GM23338 (cell line): Measurements from ENCODE around the gene CLEC12A. TPM values are rescaled to one million over a fixed set of nuclear protein-coding genes. Genes with fewer than 3 reads are reported as not detected.

ENCODE experiments used
- ATAC-seq: fragments of 200-7000 bp; cut with Tn5 transposase; 3 replicates; pipeline ENCODE4 v1.9.1; 2020
- DNase-seq: peaks from one replicate; pipeline ENCODE4 v3.0.0-alpha.2; 2015; ENCODE audit warnings: low spot score
- H2AFZ ChIP-seq: fragments of 200-600 bp; sonication (generic); 2 replicates; pipeline ENCODE4 v1.8.0; 2016; ENCODE audit warnings: antibody characterized with exemption, mild to moderate bottlenecking, moderate library complexity
- H3F3A ChIP-seq: fragments of 200-600 bp; sonication (generic); replicated peaks from 2 replicates; pipeline ENCODE4 v1.8.0; 2017; ENCODE audit warnings: antibody characterized with exemption, mixed run types, low read depth
- H3K27ac ChIP-seq: fragments of 200-600 bp; sonication (generic); 2 replicates; pipeline ENCODE4 v1.6.1; 2016; ENCODE audit warnings: low read depth
- H3K27me3 ChIP-seq: fragments of 200-600 bp; sonication (generic); 2 replicates; pipeline ENCODE4 v1.8.0; 2016; ENCODE audit warnings: mild to moderate bottlenecking, mixed run types, moderate library complexity; ENCODE audit not compliant: insufficient read depth
- H3K36me3 ChIP-seq: fragments of 200-600 bp; sonication (generic); 2 replicates; pipeline ENCODE4 v1.8.0; 2016; ENCODE audit warnings: mild to moderate bottlenecking; ENCODE audit not compliant: insufficient read depth
- H3K4me1 ChIP-seq: fragments of 200-600 bp; sonication (generic); 2 replicates; pipeline ENCODE4 v1.8.0; 2016; ENCODE audit warnings: mild to moderate bottlenecking, moderate library complexity; ENCODE audit not compliant: insufficient read depth
- H3K4me2 ChIP-seq: fragments of 200-600 bp; sonication (generic); 2 replicates; pipeline ENCODE4 v1.7.1; 2017; ENCODE audit warnings: mixed run types
- H3K4me3 ChIP-seq: fragments of 200-600 bp; sonication (generic); 2 replicates; pipeline ENCODE4 v1.6.1; 2016; ENCODE audit warnings: mixed run types
- H3K79me2 ChIP-seq: fragments of 200-600 bp; sonication (generic); replicated peaks from 2 replicates; pipeline ENCODE4 v1.8.0; 2017; ENCODE audit warnings: mild to moderate bottlenecking; ENCODE audit not compliant: insufficient read depth
- H3K9me2 ChIP-seq: fragments of 200-600 bp; sonication (generic); 2 replicates; pipeline ENCODE4 v1.8.0; 2017; ENCODE audit not compliant: insufficient read depth
- H4K20me1 ChIP-seq: fragments of 200-600 bp; sonication (generic); replicated peaks from 2 replicates; pipeline ENCODE4 v1.8.0; 2017; ENCODE audit warnings: mild to moderate bottlenecking; ENCODE audit not compliant: insufficient read depth
- H3K27ac Mint-ChIP-seq: 2 replicates; pipeline ENCODE4 v1.8.0; 2020; ENCODE audit warnings: inconsistent platforms, mild to moderate bottlenecking, moderate library complexity, mixed read lengths
- H3K27me3 Mint-ChIP-seq: 3 replicates; pipeline ENCODE4 v1.8.0; 2022; ENCODE audit warnings: low read depth, mild to moderate bottlenecking, moderate library complexity, mixed read lengths, inconsistent platforms; ENCODE audit not compliant: insufficient read depth, poor library complexity
- H3K36me3 Mint-ChIP-seq: 3 replicates; pipeline ENCODE4 v1.8.0; 2021; ENCODE audit warnings: low read depth, mild to moderate bottlenecking, inconsistent platforms, moderate library complexity, mixed read lengths
- H3K4me1 Mint-ChIP-seq: 3 replicates; pipeline ENCODE4 v1.8.0; 2020; ENCODE audit warnings: mild to moderate bottlenecking, inconsistent platforms, mixed read lengths
- H3K4me3 Mint-ChIP-seq: 3 replicates; pipeline ENCODE4 v1.8.0; 2021; ENCODE audit warnings: moderate library complexity, mild to moderate bottlenecking, inconsistent platforms, mixed read lengths
- H3K9me3 Mint-ChIP-seq: 3 replicates; pipeline ENCODE4 v1.8.0; 2020; ENCODE audit warnings: moderate library complexity, mild to moderate bottlenecking, inconsistent platforms, mixed read lengths
- CREB1 ChIP-seq: fragments of 250-450 bp; sonication (Bioruptor Pico); IDR thresholded peaks from 2 replicates; pipeline ENCODE4 v1.5.0; 2020; ENCODE audit warnings: low read depth, mild to moderate bottlenecking, moderate library complexity
- CTCF ChIP-seq, 2 experiments: fragments of 200-600 bp in 1 of 2; sonication (generic) in 1 of 2; conservative IDR thresholded peaks; 2 replicates each; pipeline versions ENCODE4 v1.5.1 to v1.6.1; 2016 to 2017; ENCODE audit warnings: antibody characterized with exemption in 2 of 2, low read depth in 2 of 2, mild to moderate bottlenecking in 2 of 2, moderate library complexity in 1 of 2
- ETS1 ChIP-seq: IDR thresholded peaks from 2 replicates; pipeline ENCODE4 v1.6.1; 2016; ENCODE audit warnings: antibody characterized with exemption
- EZH2 ChIP-seq: fragments of 200-600 bp; sonication (generic); IDR thresholded peaks from one replicate; pipeline ENCODE4 v1.8.0; 2017; ENCODE audit warnings: antibody characterized with exemption, mild to moderate bottlenecking, low read depth; ENCODE audit not compliant: unreplicated experiment
- EZH2phosphoT487 ChIP-seq: fragments of 200-600 bp; sonication (generic); IDR thresholded peaks from one replicate; pipeline ENCODE4 v1.8.1; 2018; ENCODE audit warnings: antibody characterized with exemption; ENCODE audit not compliant: unreplicated experiment
- JUNB ChIP-seq: IDR thresholded peaks from one replicate; pipeline ENCODE4 v1.6.1; 2016; ENCODE audit warnings: antibody characterized with exemption; ENCODE audit not compliant: unreplicated experiment
- NANOG ChIP-seq: IDR thresholded peaks from 2 replicates; pipeline ENCODE4 v1.6.1; 2016; ENCODE audit warnings: antibody characterized with exemption, borderline replicate concordance
- POLR2AphosphoS5 ChIP-seq: IDR thresholded peaks from 2 replicates; pipeline ENCODE4 v1.6.1; 2016; ENCODE audit warnings: antibody characterized with exemption, low read depth
- REST ChIP-seq: IDR thresholded peaks from one replicate; pipeline ENCODE4 v1.6.1; 2018; ENCODE audit warnings: antibody characterized with exemption; ENCODE audit not compliant: unreplicated experiment
- STAT1 ChIP-seq: IDR thresholded peaks from one replicate; pipeline ENCODE4 v1.6.1; 2016; ENCODE audit warnings: antibody characterized with exemption; ENCODE audit not compliant: unreplicated experiment
- ZNF114 ChIP-seq: fragments of 250-450 bp; sonication (Bioruptor Pico); IDR thresholded peaks from 2 replicates; pipeline ENCODE4 v1.5.0; 2020; ENCODE audit warnings: mild to moderate bottlenecking, moderate library complexity
- ZNF331 ChIP-seq: fragments of 250-450 bp; sonication (Bioruptor Pico); IDR thresholded peaks from 2 replicates; pipeline ENCODE4 v1.5.0; 2020; ENCODE audit warnings: low read depth, mild to moderate bottlenecking, moderate library complexity
- ZNF462 ChIP-seq: fragments of 250-450 bp; sonication (Bioruptor Pico); IDR thresholded peaks from 2 replicates; pipeline ENCODE4 v1.5.0; 2020; ENCODE audit warnings: mild to moderate bottlenecking, moderate library complexity
- long read RNA-seq: library from polyadenylated mRNA; unstranded; transcript quantifications from one replicate; pipeline ENCODE4 v2.0.0, GENCODE V29; 2020; ENCODE audit not compliant: unreplicated experiment
- polyA plus RNA-seq: library from polyadenylated mRNA; unstranded; fragments of >200 nt; fragmentation: Nextera tagmentation; extraction: Ambion mirVana; gene quantifications from 2 replicates; pipeline ENCODE4 v1.2.1, GENCODE V29; 2016
- total RNA-seq: library from RNA; depleted of rRNA; stranded (reverse); fragments of >200 nt; shearing (Covaris generic); gene quantifications from 2 replicates; pipeline ENCODE4 v1.2.3, GENCODE V29; 2014; rRNA removed

CLEC12A gene
- total RNA-seq (not detected in 2 replicates), polyA plus RNA-seq (not detected in 2 replicates)
- long read RNA-seq, result 0 reads

- Histone ChIP-seq H3K27ac (no peak within 1 kb of the TSS), H3K9me2 (no peaks in the 10 kb centered on the region), H3K27me3 (no peaks in the 10 kb centered on the region), H3K4me1 (no peaks in the 10 kb centered on the region; the same call in 1 of the 2 replicates), H3K4me2 (no peak within 1 kb of the TSS), H3K79me2 (no peaks in the 10 kb centered on the region), H3K36me3 (no peaks in the 10 kb centered on the region), H3F3A (no peaks in the 10 kb centered on the region), H4K20me1 (no peaks in the 10 kb centered on the region), H2AFZ (peak within 1 kb of the TSS; percentile 53), H3K4me3 (no peak within 1 kb of the TSS)
- Mint-ChIP-seq H3K9me3 (peaks cover 27% of the 10 kb centered on the region), H3K27me3 (peaks cover 3% of the 10 kb centered on the region), H3K27ac (no peak within 1 kb of the TSS), H3K4me3 (no peak within 1 kb of the TSS), H3K36me3 (peaks cover 20% of the 10 kb centered on the region), H3K4me1 (no peaks in the 10 kb centered on the region; the same call in 2 of the 3 replicates)
- ATAC-seq (no peak), DNase-seq (no peak)
- no peak for TF ChIP-seq STAT1
- no peak for TF ChIP-seq ETS1
- no peak for TF ChIP-seq NANOG
- no peak for TF ChIP-seq EZH2
- TF ChIP-seq EZH2phosphoT487, result no peak
- TF ChIP-seq ZNF331, result no peak
- no peak for TF ChIP-seq POLR2AphosphoS5
- TF ChIP-seq REST, result no peak
- TF ChIP-seq CREB1 (CRISPR knock-in tag), result no peak
- TF ChIP-seq CTCF (conservative IDR thresholded peaks at IDR 0.05; ENCODE audit: low read depth in 2 of 2), result no peak
- TF ChIP-seq ZNF114, result no peak
- TF ChIP-seq ZNF462 (CRISPR knock-in tag), result no peak
- TF ChIP-seq JUNB, result no peak
These were observed at the start of gene CLEC12A for GRCh38 chr12:9971181-9971580. Gene CLEC12A (plus strand): TSS chr12:9971409. CDS start chr12:9971597, 188 bp downstream.
